Activated CD4-positive, alpha-beta T cell treated with anti-CD3 and anti-CD28 coated beads for 24 hours (primary cell): ENCODE results near the gene GNPTAB.

Source experiments
- DNase-seq, 2 donors: peaks; one replicate each; pipeline ENCODE4 v3.0.0-alpha.2; 2020; ENCODE audit warnings: low read depth in 2 of 2

The GNPTAB gene

DNA sequence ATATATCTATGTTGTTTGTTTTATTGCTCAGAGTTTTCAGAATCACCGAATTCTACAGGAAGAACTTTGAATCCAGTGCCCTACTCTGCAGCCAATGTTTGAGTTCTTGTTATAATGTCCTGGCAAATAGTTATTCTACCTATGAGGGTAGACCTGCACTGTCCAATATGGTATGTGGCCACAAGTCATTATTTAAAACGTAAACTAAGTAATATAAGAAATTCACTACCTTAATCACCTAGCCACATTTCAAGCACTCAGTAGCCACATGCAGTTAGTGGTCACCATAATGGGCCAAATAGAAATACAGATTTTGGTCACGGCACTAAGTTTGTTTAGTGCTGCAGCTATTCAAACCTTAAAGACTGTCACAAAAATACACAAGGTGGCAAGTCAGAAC is 26.4 kb downstream of the GNPTAB start:
- no peak for DNase-seq

DNA sequence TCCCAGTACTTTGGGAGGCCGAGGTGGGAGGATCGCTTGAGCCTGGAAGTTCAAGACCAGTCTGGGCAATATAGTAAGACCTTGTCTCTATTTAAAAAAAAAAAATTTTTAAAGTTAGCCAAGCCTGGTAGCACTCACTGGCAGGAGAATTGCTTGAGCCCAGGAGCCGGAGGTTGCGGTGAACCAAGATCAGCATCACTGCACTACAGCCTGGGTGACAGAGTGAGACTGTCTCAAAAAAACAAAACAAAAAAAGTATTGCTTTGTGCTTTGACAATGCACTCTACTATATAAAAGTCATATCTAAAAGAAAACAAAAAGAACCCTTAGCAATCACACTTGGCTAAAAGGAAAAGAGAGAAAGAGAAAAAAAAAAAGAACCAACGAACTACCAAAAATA is 26.8 kb downstream of the GNPTAB start:
- no peak for DNase-seq

DNA sequence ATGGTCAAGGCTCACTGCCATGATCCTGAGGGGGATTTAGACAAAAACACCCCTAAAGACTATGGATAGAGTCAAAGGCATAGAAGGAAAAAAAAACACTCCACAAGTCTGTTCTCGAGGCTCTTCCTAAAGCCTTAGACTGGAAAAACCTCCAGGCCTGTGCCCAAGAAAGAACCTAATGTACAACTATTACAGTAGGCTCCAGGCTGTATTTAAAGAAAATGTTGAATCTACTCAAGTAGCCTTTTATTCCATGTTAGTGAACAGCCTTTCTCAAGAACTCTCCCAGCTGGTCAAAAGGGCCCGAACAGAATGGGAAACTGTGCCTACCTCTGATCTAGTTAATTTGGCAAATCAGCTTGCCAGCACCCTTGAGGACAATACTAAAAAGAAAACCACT is 28.3 kb downstream of the GNPTAB start:
- no peak for DNase-seq

DNA sequence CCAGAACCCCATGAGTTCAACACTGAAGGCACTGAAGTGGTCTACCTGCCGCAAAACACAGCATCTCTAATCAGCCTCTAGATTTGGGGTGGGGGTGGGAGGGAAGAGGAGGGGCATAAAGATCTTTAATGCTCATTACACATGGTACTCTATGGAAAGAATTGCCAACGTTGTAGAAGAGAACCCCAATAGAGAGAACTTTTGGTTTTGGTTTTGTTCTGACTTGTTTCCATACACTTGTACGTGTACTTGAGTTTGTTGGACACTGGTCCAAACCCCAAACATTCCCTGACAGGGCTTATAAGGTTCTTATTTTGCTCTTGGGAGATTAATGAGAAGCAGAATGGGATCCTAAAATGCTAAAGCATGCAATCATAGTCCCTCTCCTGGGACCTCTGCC is 31.0 kb downstream of the GNPTAB start:
- no peak for DNase-seq

DNA sequence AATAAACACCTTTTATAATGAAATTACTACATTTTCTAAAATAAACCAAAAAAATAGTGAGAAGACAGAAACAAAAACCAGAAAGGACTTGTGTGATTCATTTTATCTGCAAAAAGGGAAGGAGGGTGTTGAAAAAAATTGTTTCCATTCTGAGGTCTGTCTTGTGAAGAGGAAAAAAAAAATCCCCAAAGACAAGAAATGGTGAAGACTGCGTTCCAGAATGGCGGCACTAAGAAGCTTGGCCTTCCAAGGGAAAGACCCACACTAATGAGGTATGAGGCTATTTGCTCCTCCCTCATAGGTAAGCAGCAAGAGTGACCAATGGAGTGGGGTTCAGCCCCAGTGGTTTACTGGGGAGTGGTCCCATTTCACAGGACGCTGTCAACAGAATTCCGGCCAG is 35.0 kb downstream of the GNPTAB start:
- DNase-seq, result no peak

DNA sequence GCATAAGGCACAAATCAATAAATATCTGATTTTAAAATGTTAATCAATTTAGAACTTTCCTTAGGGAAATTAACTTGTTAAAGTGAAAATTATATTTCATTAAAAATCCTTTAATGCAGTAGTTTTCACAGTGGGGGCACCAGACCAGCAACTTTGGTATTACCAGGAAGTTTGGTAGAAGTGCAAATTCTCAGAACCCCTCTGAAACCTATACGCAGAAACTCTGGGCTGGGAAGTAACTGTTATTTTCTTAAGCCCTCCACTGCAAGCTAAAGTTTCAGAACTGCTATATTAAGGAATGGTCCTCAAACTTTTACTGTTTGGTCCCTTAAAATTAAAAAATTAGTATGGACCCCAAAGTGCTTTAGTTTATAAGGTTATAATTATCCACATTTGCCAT is 35.7 kb downstream of the GNPTAB start:
- DNase-seq, result no peak

DNA sequence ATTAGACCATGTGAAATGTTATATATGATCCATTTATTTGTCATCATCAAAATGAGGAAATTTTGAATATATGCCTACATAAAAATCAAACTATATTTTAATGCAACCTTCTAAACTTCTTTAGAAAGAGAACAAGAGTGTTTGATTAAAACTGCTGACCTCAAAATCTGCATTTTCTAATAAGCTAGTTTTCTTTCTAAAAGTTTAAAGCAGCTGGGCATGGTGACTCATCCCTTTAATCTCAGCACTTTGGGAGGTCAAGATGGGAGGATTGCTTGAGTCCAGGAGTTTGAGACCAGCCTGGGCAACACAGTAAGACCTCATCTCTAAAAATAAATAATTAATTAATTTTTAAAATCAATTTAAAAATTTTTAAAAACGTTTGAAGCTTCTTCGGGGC is 36.2 kb downstream of the GNPTAB start:
- no peak for DNase-seq

DNA sequence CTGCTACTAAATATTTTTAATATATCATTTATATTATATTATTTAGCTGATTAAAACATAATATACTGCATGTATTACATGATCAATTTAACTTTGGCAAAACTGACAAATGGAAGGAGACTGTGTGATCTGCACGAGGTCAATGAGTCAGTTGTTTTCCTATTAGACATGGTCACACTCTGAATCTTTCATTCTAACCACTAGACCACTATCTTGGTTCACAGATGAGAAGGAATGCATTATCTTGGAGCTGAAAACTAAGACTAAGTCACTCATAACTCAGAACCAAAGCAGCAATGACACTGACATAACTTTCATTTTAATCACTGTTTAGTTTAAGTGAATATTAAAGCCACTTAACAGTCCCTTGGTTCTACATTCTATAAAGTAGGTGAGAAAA is 37.4 kb downstream of the GNPTAB start:
- no peak for DNase-seq

DNA sequence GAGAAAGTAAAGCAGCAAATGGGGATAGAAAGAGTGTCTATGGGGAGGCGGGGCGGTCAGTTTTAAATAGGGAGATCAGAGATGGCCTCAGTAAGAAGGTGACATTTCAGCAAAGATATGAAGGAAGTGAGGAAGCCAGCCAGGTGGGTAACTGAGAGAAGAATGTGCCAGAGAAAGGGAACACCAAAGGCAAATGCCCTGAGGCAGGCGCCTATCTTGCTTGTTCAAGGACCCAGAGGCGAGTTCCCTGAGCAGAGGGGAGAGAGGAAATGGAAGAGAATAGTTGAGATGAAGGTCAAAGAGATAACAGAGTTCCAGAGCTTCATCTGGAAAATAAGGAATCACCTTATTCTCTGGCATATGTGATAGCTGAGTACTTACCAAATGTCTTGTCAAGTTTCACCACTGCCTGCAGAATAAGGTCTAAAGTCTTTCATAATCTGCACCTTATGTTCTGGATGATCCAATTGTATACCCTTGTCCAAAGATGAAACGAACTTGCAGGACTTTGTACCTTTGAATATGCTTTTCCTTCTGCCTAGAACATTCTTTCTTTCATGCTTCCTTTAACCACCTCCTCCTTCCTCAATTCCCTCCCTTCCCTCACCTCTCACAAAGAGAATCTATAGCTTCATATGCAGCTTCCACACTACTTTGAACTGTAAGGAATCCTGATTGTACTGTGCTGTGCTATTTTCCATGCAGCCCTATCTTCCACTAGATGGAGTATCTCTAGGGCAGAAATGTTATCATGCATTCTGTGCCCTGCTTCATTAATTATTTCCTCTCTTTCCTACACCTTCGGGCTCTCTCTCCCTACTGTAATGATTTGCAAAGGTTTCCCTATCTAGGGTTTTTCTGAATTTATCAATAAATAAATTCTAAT is 38.5 kb downstream of the GNPTAB start:
- DNase-seq, result no peak

DNA sequence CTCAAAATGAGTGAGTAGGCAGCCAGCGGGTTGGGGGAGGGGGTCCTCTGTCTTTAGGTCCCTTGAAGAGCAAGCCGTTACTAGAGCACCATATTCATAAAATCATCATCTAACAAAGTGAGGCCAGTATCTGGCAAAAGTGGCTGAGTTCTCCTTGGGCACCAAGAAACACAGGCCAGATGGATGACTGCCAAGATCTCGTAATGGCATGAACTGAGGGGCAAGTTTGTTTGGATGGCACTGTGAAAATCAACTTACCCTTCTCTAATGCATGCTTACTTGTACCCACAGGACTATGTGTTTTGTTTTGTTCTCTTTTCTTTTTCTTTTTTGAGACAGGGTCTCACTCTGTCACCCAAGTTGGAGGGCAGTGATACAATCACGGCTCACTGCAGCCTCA is 41.6 kb downstream of the GNPTAB start:
- no peak for DNase-seq

DNA sequence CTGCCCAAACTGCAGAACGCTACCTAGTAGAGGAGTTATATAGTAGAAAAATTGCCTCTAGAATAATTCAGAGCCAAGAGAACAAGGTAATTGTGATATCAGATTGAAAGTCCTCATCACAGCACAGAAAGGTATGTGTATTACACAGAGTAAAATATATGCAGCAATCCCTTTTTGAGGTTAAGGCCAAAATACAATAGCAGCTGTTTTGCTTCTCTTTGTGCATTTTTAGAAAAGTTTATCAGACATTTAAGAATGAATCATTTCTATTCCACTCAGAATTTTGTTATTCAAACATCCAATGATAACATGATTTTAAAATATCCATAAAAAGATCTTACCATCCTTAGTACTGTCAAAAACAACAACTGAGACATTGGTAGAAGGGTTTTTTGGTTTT is 45.1 kb downstream of the GNPTAB start:
- no peak for DNase-seq

DNA sequence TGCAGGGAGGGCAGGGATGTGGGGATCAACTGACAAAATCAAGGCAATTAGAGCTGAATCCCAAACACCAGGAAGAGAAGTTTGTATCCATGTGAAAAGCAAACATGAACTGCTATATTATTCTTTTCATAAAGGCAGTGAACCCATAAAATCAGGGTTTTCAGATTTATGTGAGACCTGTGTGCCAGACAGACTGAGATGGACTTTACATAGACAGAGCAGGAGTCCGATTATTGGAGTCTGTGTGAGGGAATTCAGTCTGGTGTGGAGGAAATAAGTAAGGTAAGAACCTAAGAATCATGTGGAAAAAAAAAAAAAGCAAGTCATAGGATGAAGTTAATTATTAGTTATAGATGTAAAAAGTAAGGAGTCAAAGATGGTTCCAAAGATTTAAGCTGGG is 46.4 kb downstream of the GNPTAB start:
- no peak for DNase-seq

DNA sequence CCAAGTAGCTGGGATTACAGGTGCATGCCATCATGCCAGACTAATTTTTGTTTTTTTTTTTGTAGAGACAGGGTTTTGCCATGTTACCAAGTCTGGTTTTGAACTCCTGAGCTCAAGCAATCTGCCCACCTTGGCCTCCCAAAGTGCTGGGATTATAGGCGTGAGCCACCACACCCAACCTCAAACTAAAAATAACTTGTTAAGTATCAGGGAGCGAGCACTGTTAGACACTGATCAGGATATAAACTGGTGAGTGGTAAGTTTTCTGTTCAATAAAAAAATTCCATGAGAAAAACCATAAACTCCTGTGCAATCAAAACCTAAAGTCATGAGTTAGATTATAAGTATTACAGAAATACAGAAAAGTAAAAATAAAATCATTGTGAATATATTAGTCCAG is 46.9 kb downstream of the GNPTAB start:
- DNase-seq, result no peak

DNA sequence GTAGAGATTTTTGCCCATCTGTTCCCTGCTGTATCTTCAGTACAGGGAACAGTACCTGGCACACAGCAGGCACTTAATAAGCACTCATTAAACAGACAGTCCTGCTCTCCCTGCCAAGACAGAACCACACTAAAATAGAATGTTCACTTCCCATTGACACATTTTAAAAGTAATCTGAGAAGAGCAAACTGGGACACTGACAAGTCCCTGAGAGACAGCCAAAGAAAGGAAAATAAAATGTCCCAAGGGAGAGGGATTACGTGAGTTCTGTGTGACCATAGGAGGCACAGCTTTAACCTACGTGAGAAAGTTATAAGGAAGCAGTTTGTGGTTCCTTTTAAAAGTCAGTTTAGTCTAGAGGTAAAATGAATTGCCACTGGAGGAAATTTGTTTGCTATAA is 47.6 kb downstream of the GNPTAB start:
- no peak for DNase-seq

DNA sequence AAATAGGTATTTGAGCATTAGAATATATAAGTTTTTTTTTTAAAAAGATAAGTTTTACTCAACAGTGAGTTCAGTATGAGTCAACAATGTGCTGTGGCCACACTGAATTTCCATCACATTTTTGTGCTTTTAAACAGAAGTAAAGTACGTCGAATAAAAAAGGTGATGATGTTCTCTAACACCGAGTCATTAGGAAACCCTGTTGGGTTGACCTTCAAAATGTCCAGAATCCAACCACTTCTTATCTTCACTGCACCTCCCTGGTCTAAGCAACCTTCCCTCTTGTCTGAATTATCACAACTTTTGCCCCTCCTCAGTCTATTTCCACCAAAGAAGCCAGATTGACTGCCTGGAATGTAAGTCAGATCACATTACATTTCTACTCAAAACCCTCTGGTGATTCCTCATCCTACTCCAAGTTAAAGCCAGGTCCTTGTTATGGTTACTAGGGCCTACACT is 48.5 kb downstream of the GNPTAB start:
- DNase-seq, result no peak

DNA sequence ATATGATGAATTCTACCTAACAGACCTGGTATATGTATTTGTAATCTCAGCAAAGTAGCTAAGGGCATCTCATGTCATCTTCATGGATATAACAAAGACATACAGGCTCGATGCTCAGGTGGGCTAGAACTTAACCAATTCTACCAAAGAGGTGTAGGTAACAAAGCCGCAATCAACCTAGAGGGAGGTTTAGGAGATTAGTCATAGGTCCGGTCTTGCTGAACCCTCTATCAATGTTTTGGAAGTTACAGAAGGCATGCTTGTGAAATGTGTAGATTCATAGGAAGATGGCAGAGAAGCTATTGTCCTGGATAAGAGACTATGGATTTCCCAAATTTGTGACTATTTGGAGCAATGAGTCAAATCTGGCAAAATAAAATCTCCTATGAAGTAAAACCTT is 48.9 kb downstream of the GNPTAB start:
- no peak for DNase-seq

DNA sequence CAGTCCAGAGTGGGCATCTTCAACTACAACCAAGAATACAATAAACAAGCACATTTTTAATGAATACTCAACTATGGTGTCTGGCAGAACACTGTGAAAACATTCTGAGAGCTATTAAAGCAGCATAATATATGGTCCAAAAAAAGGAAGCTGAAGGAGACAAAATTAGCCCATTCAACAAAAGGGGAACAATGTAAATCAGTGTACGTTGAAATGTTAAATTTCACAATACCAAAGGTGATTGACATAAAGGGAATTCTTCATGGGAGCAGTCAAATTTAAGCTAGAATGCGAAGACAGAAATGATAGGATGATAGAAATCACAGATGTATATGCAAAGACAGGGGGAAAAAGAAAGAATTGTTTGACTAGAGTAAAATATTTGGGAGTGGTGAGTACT is 50.2 kb downstream of the GNPTAB start:
- DNase-seq, result no peak

DNA sequence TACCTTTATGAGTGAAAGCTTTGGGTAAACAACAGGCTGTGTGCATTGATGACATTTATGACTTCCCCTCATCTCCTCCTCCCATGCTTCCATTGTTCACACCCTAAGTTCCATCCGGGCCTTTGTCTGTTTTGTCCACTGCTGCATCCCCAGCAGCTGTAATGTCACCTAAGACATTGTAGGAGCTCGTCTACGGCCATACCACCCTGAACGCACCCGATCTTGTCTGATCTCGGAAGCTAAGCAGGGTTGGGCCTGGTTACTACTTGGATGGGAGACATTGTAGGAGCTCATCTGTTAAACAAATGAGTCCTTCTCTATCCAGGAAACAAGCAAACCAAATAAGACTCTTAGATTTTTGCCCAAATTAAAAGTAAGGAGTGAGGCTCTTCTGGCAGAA is 51.1 kb downstream of the GNPTAB start:
- DNase-seq, result no peak

DNA sequence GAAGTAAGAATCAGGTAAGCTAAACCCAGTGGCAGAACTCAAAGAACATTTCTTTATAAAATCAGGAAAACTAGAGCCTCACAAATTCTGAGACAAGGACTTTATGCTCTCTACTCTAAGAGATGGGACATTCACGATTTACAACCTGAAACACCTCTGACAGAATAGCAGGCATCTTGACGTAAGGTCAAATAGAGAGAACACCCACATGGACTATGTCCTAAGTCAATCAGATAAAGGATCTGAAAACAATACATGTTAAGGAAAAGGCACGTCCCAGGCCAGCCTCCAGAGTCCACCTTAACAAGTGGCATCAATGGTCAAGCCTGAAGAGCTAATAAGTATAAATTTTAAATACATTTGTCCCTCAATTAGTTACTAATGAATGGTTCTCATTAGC is 51.6 kb downstream of the GNPTAB start:
- DNase-seq, result no peak

DNA sequence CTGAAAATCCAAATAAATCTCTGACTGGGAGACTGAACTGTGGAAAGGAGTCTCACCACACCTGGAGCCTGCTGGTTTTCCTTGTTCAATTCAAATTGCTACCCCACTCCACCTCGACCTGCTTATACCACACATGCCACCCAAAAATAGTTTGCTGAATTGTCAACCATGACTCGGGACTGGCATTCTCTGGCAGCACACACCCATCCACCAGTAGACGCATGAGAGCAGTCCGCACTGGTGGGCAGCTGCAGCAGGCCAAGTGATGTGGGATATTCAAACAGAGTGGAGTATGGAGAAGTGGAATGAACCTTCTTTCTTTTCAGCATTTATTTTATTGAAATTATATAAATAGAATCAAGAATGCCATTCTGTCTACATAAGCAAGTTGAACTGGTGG is 52.8 kb downstream of the GNPTAB start:
- no peak for DNase-seq

DNA sequence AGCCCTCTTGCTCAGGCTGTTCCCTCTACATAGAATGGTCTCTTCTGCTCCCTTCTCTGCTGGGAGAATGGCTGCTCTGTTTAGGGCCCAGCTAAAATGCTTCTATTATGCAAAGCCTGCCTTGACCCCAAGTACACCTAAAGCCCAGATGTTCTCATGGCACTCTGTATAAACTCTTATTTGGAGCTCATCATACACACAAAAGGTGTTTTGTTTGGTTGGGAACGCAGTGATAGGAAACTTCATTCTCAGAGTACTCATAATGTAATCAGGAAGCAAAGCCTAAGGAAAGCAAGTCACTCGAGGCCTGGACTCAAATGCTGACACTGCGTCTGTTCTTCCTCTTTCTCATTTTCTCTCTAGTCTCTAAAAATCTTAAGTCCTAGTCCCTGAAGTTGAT is 53.3 kb downstream of the GNPTAB start:
- no peak for DNase-seq

DNA sequence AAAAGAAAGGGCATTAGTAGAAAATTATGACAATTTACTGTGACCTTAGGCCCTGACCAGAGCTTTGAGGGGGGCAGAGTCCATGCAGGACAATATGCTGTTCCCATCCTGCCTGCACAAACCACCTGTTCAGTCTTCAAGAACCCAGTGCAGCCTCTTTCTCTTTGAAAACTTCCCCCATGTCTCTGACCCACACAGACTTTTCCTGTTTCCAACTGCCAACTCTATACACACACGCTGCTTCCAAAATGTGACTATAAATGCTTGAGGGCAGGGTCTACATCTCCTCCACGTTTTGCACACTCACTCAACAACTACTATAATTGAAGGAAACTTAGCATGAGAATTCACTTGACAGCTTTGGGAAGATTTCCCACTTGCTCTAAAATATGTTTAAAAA is 54.9 kb downstream of the GNPTAB start:
- DNase-seq, result no peak

DNA sequence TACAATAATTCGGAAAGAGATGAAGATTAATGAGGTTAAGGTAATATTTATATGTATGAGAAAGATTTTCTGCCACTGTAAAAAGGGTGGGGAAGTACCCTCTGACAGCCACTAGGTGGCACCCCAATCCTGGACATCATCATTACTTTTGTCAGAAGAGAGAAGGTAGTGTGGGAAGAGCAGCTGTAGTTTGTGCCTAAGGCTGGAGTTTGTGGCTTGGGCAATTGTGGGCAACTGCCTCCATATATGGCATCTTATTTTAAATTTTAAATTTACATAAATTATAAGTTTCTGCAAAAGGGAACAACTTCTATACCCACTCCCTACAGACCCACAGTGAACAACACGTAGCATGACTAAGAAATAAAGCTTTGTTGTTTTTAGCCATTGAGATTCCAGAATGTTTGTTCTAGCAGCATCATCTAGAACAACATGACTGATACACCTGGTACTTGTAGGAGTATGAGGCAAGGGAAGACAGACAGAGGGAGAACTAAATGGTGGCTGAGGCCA is 57.1 kb downstream of the GNPTAB start:
- DNase-seq, result peak; percentile 46 to 48
